ENCODE measurements around the gene CST5.

GRCh38 chr20:23857962-23858595 lies 21.5 kb downstream of the CST5 start:
- no peak for TF ChIP-seq CTCF (IDR thresholded peaks at IDR 0.05)
- no peak for TF ChIP-seq ZFX (IDR thresholded peaks at IDR 0.05; ENCODE audit: borderline replicate concordance)

Measured in 22Rv1 (cell line).